ENCODE data around the gene KCNF1.

The KCNF1 gene

GRCh38 chr2:10923965-10924364 is 12.2 kb downstream of the KCNF1 start:
- Histone ChIP-seq H3K27ac (no peak overlapping the region), H3K9me3 (replicated peaks in 1 of 11) (no peaks in the 10 kb centered on the region), H3K36me3 (no peaks in the 10 kb centered on the region), H4K20me1 (peaks cover 0 to 6% (median 0%) of the 10 kb centered on the region in 11 experiments; a peak in 1 of 22 replicates), H3K27me3 (peaks cover 0 to 33% (median 9%) of the 10 kb centered on the region in 11 experiments; a peak in 9 of 22 replicates), H3K9ac (no peak overlapping the region), H3K4me3 (no peak overlapping the region), H3K4me1 (peaks cover 0 to 46% (median 40%) of the 10 kb centered on the region in 10 experiments; a peak in 17 of 20 replicates), H3K4me2 (no peak overlapping the region)
- no peak for TF ChIP-seq Cebpa-rat (IDR thresholded peaks at IDR 0.05)

DNA sequence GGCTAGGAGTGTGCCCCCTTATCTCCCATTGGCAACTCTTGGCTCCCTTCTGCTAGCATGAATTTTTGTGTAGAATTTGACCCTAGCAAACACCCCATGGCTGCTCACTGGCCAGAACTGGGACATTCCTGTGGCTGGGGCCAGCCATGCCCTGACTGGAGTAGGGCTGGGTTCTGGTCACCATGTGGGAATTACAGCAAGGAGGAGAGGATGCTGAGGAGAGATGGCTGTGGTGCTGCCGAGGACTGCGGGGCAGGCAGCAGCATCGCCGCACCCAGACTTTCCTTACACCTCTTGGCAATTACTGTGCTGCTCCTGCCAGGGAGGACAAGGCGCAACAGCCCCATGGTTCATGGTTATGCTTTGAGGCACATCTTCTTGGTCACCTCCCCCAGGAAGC is 12.7 kb downstream of the KCNF1 start:
- peaks cover 0 to 6% (median 0%) of the 10 kb centered on the region in 11 experiments; a peak in 1 of 22 replicates for H4K20me1 ChIP-seq
- H3K4me1 ChIP-seq = peaks cover 0 to 41% (median 36%) of the 10 kb centered on the region in 10 experiments; a peak in 17 of 20 replicates
- no peaks in the 10 kb centered on the region for H3K9me3 ChIP-seq (replicated peaks in 1 of 11)
- no peak overlapping the region for H3K4me3 ChIP-seq
- no peak overlapping the region for H3K4me2 ChIP-seq
- H3K27ac ChIP-seq = no peak overlapping the region
- H3K27me3 ChIP-seq = peaks cover 0 to 33% (median 9%) of the 10 kb centered on the region in 11 experiments; a peak in 9 of 22 replicates
- H3K9ac ChIP-seq = no peak overlapping the region
- no peak for TF ChIP-seq Cebpa-rat (IDR thresholded peaks at IDR 0.05)
- H3K36me3 ChIP-seq = no peaks in the 10 kb centered on the region

GRCh38 chr2:10924859-10925258 is 13.1 kb downstream of the KCNF1 start:
- Histone ChIP-seq H3K9me3 (replicated peaks in 1 of 11) (no peaks in the 10 kb centered on the region), H3K27me3 (peaks cover 0 to 33% (median 9%) of the 10 kb centered on the region in 11 experiments; a peak in 9 of 22 replicates), H4K20me1 (peaks cover 0 to 6% (median 0%) of the 10 kb centered on the region in 11 experiments; a peak in 1 of 22 replicates), H3K36me3 (no peaks in the 10 kb centered on the region), H3K4me2 (no peak overlapping the region), H3K4me1 (peaks cover 0 to 37% (median 32%) of the 10 kb centered on the region in 10 experiments; a peak in 17 of 20 replicates), H3K4me3 (no peak overlapping the region), H3K27ac (no peak overlapping the region), H3K9ac (no peak overlapping the region)
- no peak for TF ChIP-seq Cebpa-rat (IDR thresholded peaks at IDR 0.05)

- H3K27me3 ChIP-seq = peaks cover 0 to 27% (median 9%) of the 10 kb centered on the region in 11 experiments; a peak in 9 of 22 replicates
- no peak overlapping the region for H3K9ac ChIP-seq
- TF ChIP-seq Cebpa-rat (IDR thresholded peaks at IDR 0.05) = no peak
- H3K4me3 ChIP-seq = no peak overlapping the region
- H3K9me3 ChIP-seq (replicated peaks in 1 of 11) = no peaks in the 10 kb centered on the region
- peak overlapping the region in 8 of 11 experiments; percentile 4 to 50 (median 22); a peak in 11 of 22 replicates for H3K4me2 ChIP-seq
- H3K36me3 ChIP-seq = no peaks in the 10 kb centered on the region
- H4K20me1 ChIP-seq = peaks cover 0 to 6% (median 0%) of the 10 kb centered on the region in 11 experiments; a peak in 1 of 22 replicates
- peaks cover 7 to 31% (median 25%) of the 10 kb centered on the region in 10 experiments for H3K4me1 ChIP-seq
- H3K27ac ChIP-seq = no peak overlapping the region
Observed at GRCh38 chr2:10926191-10926820, 14.6 kb downstream of the KCNF1 start.

DNA sequence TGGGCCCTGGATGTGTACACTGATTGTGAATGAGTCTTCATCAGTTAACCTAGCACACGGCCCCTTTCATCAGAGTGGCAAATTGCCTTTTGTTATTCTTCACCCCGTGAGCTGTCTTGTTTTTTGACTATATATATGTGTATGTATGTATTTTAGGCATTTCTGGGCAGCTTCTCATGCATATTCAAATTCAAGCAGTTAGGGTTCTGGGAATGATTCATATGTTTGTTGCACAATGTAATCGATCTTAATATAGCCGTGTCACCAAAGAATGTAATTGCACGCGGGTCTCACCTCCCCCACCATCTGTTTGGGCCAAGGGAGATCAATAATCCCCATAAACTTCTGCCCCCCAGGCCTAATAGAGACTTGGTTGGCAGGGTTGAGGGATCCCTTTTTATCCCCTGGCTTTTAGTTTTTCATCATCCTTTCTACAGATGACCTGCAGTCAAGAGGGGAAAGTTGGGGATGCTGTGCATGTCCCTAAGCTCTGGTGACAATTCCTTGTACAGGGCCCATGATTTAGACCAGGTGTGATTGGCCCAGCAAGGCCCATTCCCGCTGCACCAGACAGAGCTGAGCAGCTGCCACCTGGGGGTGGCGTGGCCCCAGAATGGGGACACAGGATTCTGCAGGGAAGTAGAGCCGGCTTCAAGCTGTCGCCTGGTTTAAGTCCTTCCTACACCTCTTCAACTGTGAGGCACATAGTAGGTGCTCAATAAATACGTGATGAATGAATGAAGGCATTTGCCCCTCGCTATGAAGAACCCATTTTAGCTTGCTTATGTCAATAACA is 19.2 kb downstream of the KCNF1 start:
- no peaks in the 10 kb centered on the region for H3K36me3 ChIP-seq
- TF ChIP-seq Cebpa-rat (IDR thresholded peaks at IDR 0.05) = no peak
- H3K4me1 ChIP-seq = peaks cover 23 to 56% (median 44%) of the 10 kb centered on the region in 10 experiments
- no peak overlapping the region for H3K9ac ChIP-seq
- H3K4me3 ChIP-seq = no peak overlapping the region
- H3K4me2 ChIP-seq = peak overlapping the region; percentile 10 to 89 (median 75)
- H4K20me1 ChIP-seq = peaks cover 0 to 9% (median 0%) of the 10 kb centered on the region in 11 experiments; a peak in 1 of 22 replicates
- H3K9me3 ChIP-seq (replicated peaks in 1 of 11) = no peaks in the 10 kb centered on the region
- peaks cover 0 to 34% (median 9%) of the 10 kb centered on the region in 11 experiments; a peak in 10 of 22 replicates for H3K27me3 ChIP-seq
- no peak overlapping the region for H3K27ac ChIP-seq

DNA sequence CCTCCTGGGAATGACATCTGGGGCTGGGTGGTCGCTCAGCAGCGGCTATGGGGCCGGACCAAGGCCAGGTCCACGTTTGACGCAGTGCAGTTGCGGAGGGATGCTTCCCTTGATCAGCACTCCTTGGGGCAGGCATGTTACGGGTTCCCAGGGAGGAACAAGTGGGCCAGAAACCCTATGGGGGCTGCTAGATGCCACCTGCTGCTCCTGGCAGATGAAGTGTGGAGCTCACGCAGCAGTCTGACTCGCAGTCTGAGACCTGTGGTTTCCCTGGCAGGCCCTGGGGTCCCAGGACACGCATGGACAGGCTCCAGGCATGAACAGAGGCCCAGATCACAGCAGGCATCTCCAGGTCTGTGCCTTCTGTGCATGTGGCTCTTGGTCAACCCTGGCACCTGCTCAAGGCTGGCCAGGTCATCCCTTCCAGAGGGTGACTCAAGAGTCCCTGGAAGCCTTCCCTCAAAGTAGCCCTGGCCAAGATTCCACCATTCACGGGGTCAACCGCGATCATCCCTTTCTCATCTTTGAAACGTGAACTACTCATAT is 20.0 kb downstream of the KCNF1 start:
- Histone ChIP-seq H3K4me3 (no peak overlapping the region), H3K4me1 (peaks cover 31 to 55% (median 40%) of the 10 kb centered on the region in 10 experiments), H3K9ac (0 out of 22 replicates have a peak overlapping the region, but pooled peaks of 1 of the 11 experiments have one; percentile 16), H3K27ac (no peak overlapping the region), H3K4me2 (peak overlapping the region in 10 of 11 experiments; percentile 17 to 89 (median 76); a peak in 18 of 22 replicates), H4K20me1 (peaks cover 0 to 9% (median 0%) of the 10 kb centered on the region in 11 experiments; a peak in 1 of 22 replicates), H3K36me3 (no peaks in the 10 kb centered on the region), H3K27me3 (peaks cover 0 to 27% (median 5%) of the 10 kb centered on the region in 11 experiments; a peak in 8 of 22 replicates), H3K9me3 (replicated peaks in 1 of 11) (no peaks in the 10 kb centered on the region)
- no peak for TF ChIP-seq Cebpa-rat (IDR thresholded peaks at IDR 0.05)

GRCh38 chr2:10932345-10933151 is 20.8 kb downstream of the KCNF1 start:
- H3K36me3 ChIP-seq = no peaks in the 10 kb centered on the region
- H3K27me3 ChIP-seq = peaks cover 0 to 27% (median 0%) of the 10 kb centered on the region in 11 experiments; a peak in 8 of 22 replicates
- H3K9me3 ChIP-seq (replicated peaks in 1 of 11) = peaks cover 0 to 5% (median 0%) of the 10 kb centered on the region in 11 experiments; a peak in 2 of 22 replicates
- no peak overlapping the region for H3K27ac ChIP-seq
- H3K9ac ChIP-seq = peak overlapping the region in 2 of 11 experiments; percentile 16 to 38; a peak in 2 of 22 replicates
- peak overlapping the region; percentile 17 to 89 (median 75); a peak in 20 of 22 replicates for H3K4me2 ChIP-seq
- peaks cover 0 to 9% (median 0%) of the 10 kb centered on the region in 11 experiments; a peak in 1 of 22 replicates for H4K20me1 ChIP-seq
- peaks cover 32 to 55% (median 40%) of the 10 kb centered on the region in 10 experiments for H3K4me1 ChIP-seq
- TF ChIP-seq Cebpa-rat (IDR thresholded peaks at IDR 0.05) = no peak
- no peak overlapping the region for H3K4me3 ChIP-seq

All from BLaER1 treated with 17β-estradiol and CSF1 and Interleukin-3, amounts not matched to agents 10 nM and 100 nM (cell line).